Naive B cell (primary cell): ENCODE data around the gene KDM4B. TPM values are rescaled to one million over a fixed set of nuclear protein-coding genes. Genes with fewer than 3 reads are reported as not detected.

ENCODE experiments used
- ATAC-seq, 2 donors: fragments of 150-1000 bp; cut with Tn5 transposase; 2 replicates each; pipeline ENCODE4 v1.10.0; 2021; ENCODE audit warnings: low read depth in 2 of 2, mild to moderate bottlenecking in 2 of 2, moderate library complexity in 2 of 2
- DNase-seq: peaks from one replicate; pipeline ENCODE4 v3.0.0; 2022
- H3K27ac Mint-ChIP-seq, 6 donors: one replicate each; pipeline ENCODE4 v1.8.0; 2020 to 2022; ENCODE audit warnings: mild to moderate bottlenecking in 6 of 6, mixed read lengths in 6 of 6, moderate library complexity in 5 of 6, inconsistent platforms in 2 of 6
- H3K27me3 Mint-ChIP-seq, 3 donors: one replicate each; pipeline ENCODE4 v1.8.0; 2021 to 2022; ENCODE audit warnings: mixed read lengths in 3 of 3, mild to moderate bottlenecking in 1 of 3
- H3K36me3 Mint-ChIP-seq, 2 donors: one replicate each; pipeline ENCODE4 v1.8.0; 2020 to 2022; ENCODE audit warnings: mixed read lengths in 2 of 2, inconsistent platforms in 1 of 2, mild to moderate bottlenecking in 1 of 2
- H3K4me1 Mint-ChIP-seq, 3 donors: one replicate each; pipeline ENCODE4 v1.8.0; 2020 to 2022; ENCODE audit warnings: mixed read lengths in 3 of 3, inconsistent platforms in 1 of 3, mild to moderate bottlenecking in 1 of 3, moderate library complexity in 1 of 3
- H3K4me3 Mint-ChIP-seq, 8 donors: one replicate each; pipeline ENCODE4 v1.8.0; 2020 to 2022; ENCODE audit warnings: mild to moderate bottlenecking in 8 of 8, mixed read lengths in 8 of 8, moderate library complexity in 8 of 8, inconsistent platforms in 2 of 8
- H3K9me3 Mint-ChIP-seq, 7 donors: one replicate each; pipeline ENCODE4 v1.8.0; 2020 to 2022; ENCODE audit warnings: mixed read lengths in 7 of 7, mild to moderate bottlenecking in 5 of 7, inconsistent platforms in 2 of 7, moderate library complexity in 1 of 7
- polyA plus RNA-seq, 6 donors: library from polyadenylated mRNA; unstranded; fragments of 300-500 nt; fragmentation: Illumina TruSeq; gene quantifications; one replicate each; pipeline ENCODE4 v1.2.3, GENCODE V29; 2021; ENCODE audit warnings: low read depth in 6 of 6

KDM4B gene
- polyA plus RNA-seq, 6 donors from 2014 or later = 17.9 to 94.1 (median 50.8) TPM

DNA sequence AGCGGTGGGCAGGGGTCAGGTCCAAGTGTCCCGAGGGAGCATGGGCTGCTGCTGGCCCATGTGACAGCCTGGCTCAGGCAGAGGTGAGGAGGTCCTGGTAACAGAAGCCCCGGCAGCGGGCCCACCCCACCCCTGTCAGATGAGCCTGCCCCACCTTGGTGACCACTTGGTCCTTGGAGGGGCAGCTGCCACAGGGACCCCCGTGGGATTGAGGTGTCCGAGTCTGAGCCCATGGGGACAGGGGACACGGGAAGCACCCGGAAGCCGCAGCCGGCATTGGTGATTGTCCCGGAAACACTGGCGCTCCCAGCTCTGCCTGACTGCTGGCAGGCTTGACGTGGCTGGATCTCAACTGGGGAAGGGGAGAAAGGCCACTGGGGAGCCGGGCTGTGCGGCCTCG is 149.1 kb downstream of the KDM4B start:
- H3K27ac Mint-ChIP-seq = peak overlapping the region in 2 of 6 donors; percentile 47 to 100
- peaks cover 26 to 38% (median 26%) of the 10 kb centered on the region in 3 donors for H3K4me1 Mint-ChIP-seq
- DNase-seq (no peak), ATAC-seq (no peak)
- peaks cover 5 to 21% of the 10 kb centered on the region in 2 donors for H3K36me3 Mint-ChIP-seq
- no peaks in the 10 kb centered on the region for H3K27me3 Mint-ChIP-seq
- H3K4me3 Mint-ChIP-seq = no peak overlapping the region
- H3K9me3 Mint-ChIP-seq = peaks cover 0 to 4% (median 0%) of the 10 kb centered on the region in 7 donors

DNA sequence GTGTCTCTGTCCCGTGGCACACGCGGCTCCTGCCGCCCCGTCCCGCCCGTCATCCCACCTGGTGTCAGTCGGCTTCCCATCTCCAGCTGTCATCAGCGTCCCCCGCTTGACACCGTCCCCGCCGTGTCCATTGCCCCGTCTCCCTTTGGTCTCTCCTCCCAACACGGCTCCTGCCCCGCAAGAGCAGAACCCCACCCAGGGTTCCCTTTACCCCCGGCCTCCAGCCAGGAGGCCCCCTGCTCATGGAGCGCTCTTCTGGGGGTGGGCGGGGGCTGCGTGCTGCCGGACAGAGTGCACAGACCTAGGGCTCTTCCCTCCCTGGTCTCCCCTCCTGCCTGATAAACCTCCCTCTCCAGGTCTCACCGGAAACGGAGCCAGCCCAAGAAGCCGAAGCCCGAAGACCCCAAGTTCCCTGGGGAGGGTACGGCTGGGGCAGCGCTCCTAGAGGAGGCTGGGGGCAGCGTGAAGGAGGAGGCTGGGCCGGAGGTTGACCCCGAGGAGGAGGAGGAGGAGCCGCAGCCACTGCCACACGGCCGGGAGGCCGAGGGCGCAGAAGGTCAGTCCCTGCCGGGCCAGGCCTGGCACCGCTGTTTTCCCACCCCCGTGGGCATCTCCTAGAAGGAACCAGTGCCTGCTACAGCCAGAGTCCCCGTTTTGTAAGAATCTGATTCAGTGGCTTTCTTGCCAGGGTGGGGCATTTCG is 150.5 kb downstream of the KDM4B start:
- H3K27me3 Mint-ChIP-seq = no peaks in the 10 kb centered on the region
- H3K9me3 Mint-ChIP-seq = peaks cover 0 to 4% (median 0%) of the 10 kb centered on the region in 7 donors
- H3K27ac Mint-ChIP-seq = peak overlapping the region; percentile 57 to 100 (median 78)
- DNase-seq = no peak
- peaks cover 5 to 21% of the 10 kb centered on the region in 2 donors for H3K36me3 Mint-ChIP-seq
- ATAC-seq = no peak
- peak overlapping the region in 1 of 8 donors; percentile 9 for H3K4me3 Mint-ChIP-seq
- peaks cover 34 to 51% (median 35%) of the 10 kb centered on the region in 3 donors for H3K4me1 Mint-ChIP-seq

DNA sequence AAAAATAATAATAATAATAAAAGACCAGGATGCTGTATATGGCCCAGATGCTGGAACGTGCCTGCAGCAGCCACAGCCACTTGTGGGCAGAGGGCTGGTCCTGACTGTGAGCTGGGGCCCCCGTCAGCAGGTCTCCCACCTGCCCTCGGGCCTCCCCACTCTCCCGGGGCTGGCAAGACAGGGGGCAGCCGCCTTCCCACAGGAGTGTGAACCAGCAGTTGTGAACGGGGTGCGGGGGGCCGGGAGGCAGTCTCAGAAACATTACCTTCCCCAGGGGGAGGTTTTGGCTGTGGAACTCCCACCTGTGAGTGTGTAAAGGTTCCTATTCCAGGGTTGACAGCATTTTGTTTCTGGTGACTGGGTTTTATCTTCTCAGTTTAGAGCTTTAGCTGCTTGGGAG is 151.4 kb downstream of the KDM4B start:
- ATAC-seq (no peak), DNase-seq (no peak)
- H3K27ac Mint-ChIP-seq = peak overlapping the region in 3 of 6 donors; percentile 62 to 100 (median 69)

DNA sequence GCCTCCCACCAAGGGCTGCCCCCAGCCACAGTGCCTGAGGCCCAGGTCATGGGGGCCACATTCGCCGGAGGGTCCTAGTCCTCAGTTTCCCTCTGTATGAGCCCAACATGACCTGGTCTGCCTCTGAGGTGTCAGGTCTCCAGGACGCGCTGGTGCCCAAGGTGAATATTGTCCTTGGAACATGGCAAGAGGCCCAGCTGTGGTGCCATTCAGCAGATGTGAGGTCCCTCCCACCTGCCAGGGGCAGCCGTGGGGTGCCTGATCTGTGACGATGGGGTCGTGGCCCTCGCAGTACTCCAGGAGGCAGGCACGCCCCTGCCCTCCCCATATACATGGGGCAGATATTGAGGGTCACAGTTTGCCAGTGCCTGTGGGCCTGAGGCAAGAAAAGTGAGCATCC is 151.9 kb downstream of the KDM4B start:
- H3K4me1 Mint-ChIP-seq = peaks cover 43 to 65% (median 48%) of the 10 kb centered on the region in 3 donors
- DNase-seq = no peak
- peaks cover 5 to 15% of the 10 kb centered on the region in 2 donors for H3K36me3 Mint-ChIP-seq
- H3K27ac Mint-ChIP-seq = peak overlapping the region; percentile 69 to 100 (median 96)
- H3K4me3 Mint-ChIP-seq = peak overlapping the region in 5 of 8 donors; percentile 15 to 78 (median 53)
- no peaks in the 10 kb centered on the region for H3K27me3 Mint-ChIP-seq
- no peak for ATAC-seq
- H3K9me3 Mint-ChIP-seq = no peaks in the 10 kb centered on the region

More for the DNA sequence above, 151.4 kb downstream of the KDM4B start:
- Mint-ChIP-seq H3K4me3 (no peak overlapping the region), H3K4me1 (peaks cover 43 to 60% (median 44%) of the 10 kb centered on the region in 3 donors), H3K27me3 (no peaks in the 10 kb centered on the region), H3K36me3 (peaks cover 5 to 20% of the 10 kb centered on the region in 2 donors), H3K9me3 (peaks cover 0 to 3% (median 0%) of the 10 kb centered on the region in 7 donors)

DNA sequence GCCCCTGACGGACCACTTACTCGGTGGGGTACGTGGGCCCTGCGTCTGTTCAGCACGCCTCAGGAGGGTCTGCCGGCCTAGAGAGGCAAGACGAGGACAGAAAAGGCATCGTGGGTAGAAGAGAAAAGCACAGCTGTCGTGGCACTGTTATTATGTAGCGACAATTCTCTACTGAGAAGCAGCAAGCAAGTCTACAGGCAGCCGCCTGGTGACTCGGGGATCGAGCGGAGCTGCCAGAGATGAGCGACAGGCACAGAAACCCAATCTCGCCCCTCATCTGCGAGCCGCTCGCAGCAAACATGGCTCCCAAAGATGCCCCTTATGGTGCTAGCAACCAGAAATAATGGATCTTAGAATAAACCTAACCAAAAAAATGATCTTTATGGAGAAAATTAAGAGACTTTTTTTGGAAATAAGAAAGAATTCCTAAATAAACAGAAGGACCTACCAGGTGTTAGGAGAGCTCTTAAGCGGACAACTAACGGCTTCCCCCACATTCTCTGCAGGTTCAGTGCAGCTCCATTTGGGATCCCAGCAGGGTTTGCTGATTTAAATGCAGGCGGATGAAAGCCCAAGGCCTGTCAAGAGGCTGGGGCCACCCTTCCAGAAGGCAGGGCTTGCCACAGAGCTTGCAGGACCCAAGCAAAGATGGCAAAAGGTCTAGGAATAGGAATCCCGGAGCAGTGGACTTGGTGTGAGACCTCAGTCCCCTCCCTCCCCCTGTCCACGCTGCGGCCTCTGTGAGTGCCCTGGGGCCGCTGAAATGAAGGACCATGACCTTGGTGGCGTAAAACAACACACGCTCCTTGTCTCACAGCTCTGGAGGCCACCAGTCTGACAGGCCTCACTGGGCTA is 152.6 kb downstream of the KDM4B start:
- Mint-ChIP-seq H3K27me3 (no peaks in the 10 kb centered on the region), H3K9me3 (no peaks in the 10 kb centered on the region), H3K36me3 (peaks cover 5 to 8% of the 10 kb centered on the region in 2 donors)

DNA sequence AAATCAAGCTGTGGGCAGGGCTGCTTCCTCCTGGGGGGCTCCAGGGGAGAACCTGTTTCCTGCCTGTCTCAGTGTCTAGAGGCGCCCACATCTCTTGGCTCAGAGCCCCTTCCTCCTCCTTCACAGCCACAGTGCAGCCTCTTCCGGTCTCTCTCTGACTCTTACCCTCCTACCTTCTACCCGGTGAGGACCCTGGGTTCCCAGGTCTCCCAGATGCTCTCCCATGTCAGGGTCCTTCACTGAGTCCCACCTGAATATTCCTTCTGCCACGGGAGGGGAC is 153.1 kb downstream of the KDM4B start:
- peak overlapping the region in 6 of 8 donors; percentile 17 to 82 (median 60) for H3K4me3 Mint-ChIP-seq
- DNase-seq (peak; percentile 48), ATAC-seq (peak; percentile 7 to 25)
- no peaks in the 10 kb centered on the region for H3K9me3 Mint-ChIP-seq
- H3K36me3 Mint-ChIP-seq = peaks cover 5 to 6% of the 10 kb centered on the region in 2 donors
- peaks cover 39 to 72% (median 55%) of the 10 kb centered on the region in 3 donors for H3K4me1 Mint-ChIP-seq
- H3K27me3 Mint-ChIP-seq = no peaks in the 10 kb centered on the region
- H3K27ac Mint-ChIP-seq = peak overlapping the region; percentile 92 to 100 (median 96)

More for the DNA sequence above, 152.6 kb downstream of the KDM4B start:
- H3K4me3 Mint-ChIP-seq = peak overlapping the region in 7 of 8 donors; percentile 22 to 82 (median 64)
- peak overlapping the region; percentile 92 to 100 (median 96) for H3K27ac Mint-ChIP-seq
- no peak for DNase-seq
- no peak for ATAC-seq
- H3K4me1 Mint-ChIP-seq = peaks cover 39 to 70% (median 52%) of the 10 kb centered on the region in 3 donors

DNA sequence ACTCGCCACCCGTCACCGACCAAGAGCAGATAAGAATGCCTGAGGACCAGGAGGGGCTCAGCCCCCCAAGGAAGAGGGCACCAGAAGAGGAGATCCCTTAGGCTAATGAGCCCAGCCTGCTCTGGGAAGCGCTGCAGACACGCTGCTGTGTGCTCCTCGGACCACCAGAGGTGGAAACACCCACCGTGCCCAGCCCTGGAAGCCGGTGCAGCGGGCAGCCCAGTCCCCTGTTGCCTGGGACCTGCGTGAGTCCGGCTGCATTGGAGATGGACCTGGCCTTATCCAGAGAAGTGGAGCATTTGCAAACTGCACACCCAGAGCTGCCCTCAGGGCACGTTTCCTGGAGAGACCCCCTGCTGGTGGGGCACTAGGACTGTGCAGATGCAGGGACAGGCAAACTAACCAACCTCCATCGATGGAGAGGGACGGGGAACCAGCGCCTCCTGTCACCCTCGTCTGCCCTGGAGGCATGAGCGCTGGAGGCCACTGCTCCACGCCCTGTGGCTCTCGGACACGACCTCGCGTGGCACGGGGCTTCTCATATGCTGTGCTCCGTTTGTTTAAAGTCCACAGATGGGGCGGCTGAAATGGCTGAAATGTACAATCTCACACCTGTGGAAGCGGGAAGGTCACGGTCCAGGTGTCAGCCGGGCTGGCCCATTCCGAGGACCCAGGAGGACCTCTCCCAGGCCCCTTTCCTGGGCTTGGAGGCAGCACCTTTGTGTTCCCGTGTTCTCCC is 153.9 kb downstream of the KDM4B start:
- peaks cover 5 to 6% of the 10 kb centered on the region in 2 donors for H3K36me3 Mint-ChIP-seq
- H3K27me3 Mint-ChIP-seq = no peaks in the 10 kb centered on the region
- H3K27ac Mint-ChIP-seq = peak overlapping the region; percentile 92 to 100 (median 96)
- H3K9me3 Mint-ChIP-seq = no peaks in the 10 kb centered on the region
- DNase-seq = no peak
- H3K4me1 Mint-ChIP-seq = peaks cover 40 to 80% (median 61%) of the 10 kb centered on the region in 3 donors
- peak overlapping the region in 3 of 8 donors; percentile 54 to 82 (median 64) for H3K4me3 Mint-ChIP-seq
- ATAC-seq = no peak

- peak overlapping the region; percentile 22 to 100 (median 88) for H3K27ac Mint-ChIP-seq
These were observed 154.7 kb downstream of the KDM4B start for GRCh38 chr19:5123646-5124045.

GRCh38 chr19:5124111-5124855 is 155.4 kb downstream of the KDM4B start:
- Mint-ChIP-seq H3K27ac (peak overlapping the region; percentile 71 to 100 (median 88)), H3K9me3 (no peaks in the 10 kb centered on the region), H3K36me3 (peaks cover 5 to 6% of the 10 kb centered on the region in 2 donors), H3K4me3 (peak overlapping the region in 2 of 8 donors; percentile 36 to 64), H3K27me3 (no peaks in the 10 kb centered on the region), H3K4me1 (peaks cover 44 to 79% (median 70%) of the 10 kb centered on the region in 3 donors)
- ATAC-seq (no peak), DNase-seq (no peak)

More at GRCh38 chr19:5123646-5124045, 154.7 kb downstream of the KDM4B start:
- H3K4me3 Mint-ChIP-seq = peak overlapping the region in 2 of 8 donors; percentile 36 to 56
- no peaks in the 10 kb centered on the region for H3K27me3 Mint-ChIP-seq
- DNase-seq = no peak
- peaks cover 5 to 6% of the 10 kb centered on the region in 2 donors for H3K36me3 Mint-ChIP-seq
- peaks cover 40 to 85% (median 65%) of the 10 kb centered on the region in 3 donors for H3K4me1 Mint-ChIP-seq
- no peak for ATAC-seq
- no peaks in the 10 kb centered on the region for H3K9me3 Mint-ChIP-seq

- no peak for ATAC-seq
- peaks cover 5 to 6% of the 10 kb centered on the region in 2 donors for H3K36me3 Mint-ChIP-seq
- peak overlapping the region in 2 of 8 donors; percentile 25 to 79 for H3K4me3 Mint-ChIP-seq
- no peaks in the 10 kb centered on the region for H3K9me3 Mint-ChIP-seq
- peak overlapping the region in 5 of 6 donors; percentile 42 to 100 (median 91) for H3K27ac Mint-ChIP-seq
- peaks cover 48 to 85% (median 77%) of the 10 kb centered on the region in 3 donors for H3K4me1 Mint-ChIP-seq
- no peak for DNase-seq
- no peaks in the 10 kb centered on the region for H3K27me3 Mint-ChIP-seq
These were observed 156.5 kb downstream of the KDM4B start for GRCh38 chr19:5125376-5125775.

DNA sequence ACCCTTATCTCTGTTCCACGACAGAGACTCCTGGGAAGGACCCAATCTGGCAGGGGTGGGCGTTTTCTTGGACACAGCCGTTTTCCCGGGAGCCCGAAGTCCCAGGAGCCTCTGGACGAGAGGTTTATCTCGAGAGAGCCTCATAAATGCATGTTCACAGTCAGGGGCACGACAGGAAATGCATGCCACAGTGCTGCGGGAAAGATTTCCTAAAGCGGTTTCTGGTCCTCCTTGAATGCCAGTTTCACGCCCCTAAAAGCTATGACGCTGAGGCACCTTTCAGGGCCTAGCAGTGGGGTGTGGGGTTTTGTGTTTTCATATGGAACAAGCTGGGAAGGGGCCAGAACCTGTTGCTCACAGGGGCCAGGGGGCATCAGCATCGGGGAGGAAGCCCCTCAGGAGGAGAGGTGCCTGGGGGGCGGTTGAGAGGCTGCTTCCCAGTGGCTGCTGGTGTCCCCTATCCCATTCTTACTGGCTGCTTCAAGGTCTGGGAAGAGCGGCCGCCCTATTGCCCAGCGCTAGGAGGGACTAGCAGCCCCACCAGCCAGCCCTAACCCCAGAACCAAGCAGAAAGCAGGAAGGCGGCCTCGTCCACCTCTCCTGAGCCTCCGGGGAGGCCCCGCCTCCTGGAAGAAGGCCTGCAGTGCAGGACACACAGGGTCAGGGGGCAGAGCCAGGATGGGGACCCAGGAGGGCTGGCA is 157.0 kb downstream of the KDM4B start:
- Mint-ChIP-seq H3K9me3 (no peaks in the 10 kb centered on the region), H3K4me1 (peaks cover 52 to 86% (median 80%) of the 10 kb centered on the region in 3 donors), H3K27ac (peak overlapping the region; percentile 93 to 100 (median 99)), H3K36me3 (peaks cover 5 to 6% of the 10 kb centered on the region in 2 donors), H3K27me3 (no peaks in the 10 kb centered on the region), H3K4me3 (peak overlapping the region in 7 of 8 donors; percentile 42 to 96 (median 70))
- ATAC-seq (no peak), DNase-seq (peak; percentile 27)
